Measurements from ENCODE around the gene PTGDS.

PTGDS gene

GRCh38 chr9:136973618-136974617 is 3.4 kb upstream of the PTGDS start:
- no peak for DNase-seq (ENCODE audit: low read depth in 2 of 2)

- DNase-seq (ENCODE audit: low read depth in 2 of 2) = no peak
These were observed 2.3 kb upstream of the PTGDS start for GRCh38 chr9:136974817-136975535.

GRCh38 chr9:136975644-136976043 is 1.7 kb upstream of the PTGDS start:
- peak in 1 of 2 donors; percentile 34 for DNase-seq (ENCODE audit: low read depth in 2 of 2)

GRCh38 chr9:136977649-136978072 is 357 bp downstream of the PTGDS start:
- DNase-seq (ENCODE audit: low read depth in 2 of 2) = no peak

- DNase-seq (ENCODE audit: low read depth in 2 of 2) = peak; percentile 58 to 69
These were observed 965 bp downstream of the PTGDS start for GRCh38 chr9:136978073-136978864.

- DNase-seq (ENCODE audit: low read depth in 2 of 2) = no peak
These were observed 1.7 kb downstream of the PTGDS start for GRCh38 chr9:136978865-136979544.

- no peak for DNase-seq (ENCODE audit: low read depth in 2 of 2)
These were observed 2.7 kb downstream of the PTGDS start for GRCh38 chr9:136979769-136980587.

GRCh38 chr9:136980669-136981478 is 3.6 kb downstream of the PTGDS start:
- DNase-seq (ENCODE audit: low read depth in 2 of 2) = no peak

- DNase-seq (ENCODE audit: low read depth in 2 of 2) = no peak
These were observed 4.4 kb downstream of the PTGDS start for GRCh38 chr9:136981588-136982231.

GRCh38 chr9:136982232-136983051 is 5.1 kb downstream of the PTGDS start, which contains the start of gene LCNL1:
LCNL1 (plus strand) TSS chr9:136982993; CDS start chr9:136983587, 594 bp downstream.
- DNase-seq (ENCODE audit: low read depth in 2 of 2) = no peak

GRCh38 chr9:136983167-136983566 is 5.9 kb downstream of the PTGDS start:
- DNase-seq (ENCODE audit: low read depth in 2 of 2) = no peak

GRCh38 chr9:136983656-136984314 is 6.5 kb downstream of the PTGDS start:
- no peak for DNase-seq (ENCODE audit: low read depth in 2 of 2)

GRCh38 chr9:136984464-136985026 is 7.2 kb downstream of the PTGDS start:
- no peak for DNase-seq (ENCODE audit: low read depth in 2 of 2)

- DNase-seq (ENCODE audit: low read depth in 2 of 2) = no peak
These were observed 7.8 kb downstream of the PTGDS start for GRCh38 chr9:136985027-136985602.

- no peak for DNase-seq (ENCODE audit: low read depth in 2 of 2)
These were observed 8.5 kb downstream of the PTGDS start for GRCh38 chr9:136985853-136986252.

- no peak for DNase-seq (ENCODE audit: low read depth in 2 of 2)
These were observed 11.6 kb downstream of the PTGDS start for GRCh38 chr9:136988872-136989271.
